DLD1 (cell line): Measurements from ENCODE around the gene CENPN.

Experiments used
- in situ Hi-C: cut with HindIII; loops from 2 replicates; pipeline ENCODE4 v1.10.0; 2017; ENCODE audit warnings: low sequenced_read_pairs

Gene CENPN

GRCh38 chr16:81077076-81077940 is 70.3 kb downstream of the CENPN start, which contains the start of gene C16orf46:
Gene C16orf46, minus strand, starts transcription at chr16:81077238. Its CDS starts 13,283 bp downstream, at chr16:81063955.
- in situ Hi-C loops = no loop called here

- in situ Hi-C loops = no loop called here
These were observed 73.2 kb downstream of the CENPN start for GRCh38 chr16:81080233-81080632.

- in situ Hi-C loops = no loop called here
These were observed 74.0 kb downstream of the CENPN start for GRCh38 chr16:81081014-81081413.
